Heart right ventricle (tissue), 16 donors: ENCODE data around the gene CUBN. TPM values are rescaled to one million over a fixed set of nuclear protein-coding genes. Genes with fewer than 3 reads are reported as not detected.

Source experiments
- ATAC-seq, 8 donors: fragments of 200-7000 bp; cut with Tn5 transposase; one replicate each; pipeline ENCODE4 v1.9.1; 2020; ENCODE audit warnings: mild to moderate bottlenecking in 8 of 8, moderate library complexity in 8 of 8, moderate number of reproducible peaks in 1 of 8
- DNase-seq, 2 donors: peaks; one replicate each; pipeline ENCODE4 v3.0.0-alpha.2; 2020
- H3K27ac ChIP-seq, 10 donors: fragments of 200-600 bp; sonication (generic) in 2 of 10; one replicate each; pipeline versions ENCODE4 v1.5.0 to v1.8.0; 2020 to 2022; ENCODE audit warnings: mild to moderate bottlenecking in 3 of 10
- H3K27me3 ChIP-seq, 7 donors: fragments of 200-600 bp; one replicate each; pipeline ENCODE4 v1.8.0; 2021 to 2022; ENCODE audit warnings: mild to moderate bottlenecking in 2 of 7
- H3K36me3 ChIP-seq, 9 donors: fragments of 200-600 bp; sonication (generic) in 1 of 9; one replicate each; pipeline versions ENCODE4 v1.5.0 to v1.8.0; 2020 to 2022; ENCODE audit warnings: mild to moderate bottlenecking in 2 of 9
- H3K4me1 ChIP-seq, 9 donors: fragments of 200-600 bp; sonication (generic) in 1 of 9; one replicate each; pipeline versions ENCODE4 v1.5.0 to v1.8.0; 2020 to 2022; ENCODE audit warnings: mild to moderate bottlenecking in 4 of 9
- H3K4me3 ChIP-seq, 10 donors: fragments of 200-600 bp; sonication (generic) in 2 of 10; one replicate each; pipeline versions ENCODE4 v1.5.0 to v1.8.0; 2020 to 2022; ENCODE audit warnings: mild to moderate bottlenecking in 7 of 10, moderate library complexity in 2 of 10
- H3K9me3 ChIP-seq, 11 donors: fragments of 200-600 bp in 10 of 11; sonication (generic) in 2 of 11; one replicate each; pipeline versions ENCODE4 v1.5.0 to v1.8.0; 2013 to 2022; ENCODE audit warnings: mild to moderate bottlenecking in 2 of 11, control low read depth in 1 of 11, moderate library complexity in 1 of 11
- WGBS, 2 donors: extraction: QIAGEN DNeasy Blood & Tissue Kit; methylation state at CpG; one replicate each; pipeline ENCODE4 v1.1.7; 2013; ENCODE audit warnings: inconsistent platforms in 1 of 2; 5-methylcytosine and 5-hydroxymethylcytosine counted together
- intact Hi-C, 10 donors: fragments of 100-400 bp; cut with DNase I; formaldehyde crosslinking; loops; one replicate each; pipeline versions ENCODE4 v1.11.1 to v1.14.2; 2022
- polyA plus RNA-seq, 2 donors: library from polyadenylated mRNA; stranded (reverse); fragments of 200-250 nt; gene quantifications; one replicate each; pipeline ENCODE4 v1.2.3, GENCODE V29; 2013
- total RNA-seq, 10 donors: library from RNA; stranded (reverse); fragmentation: NEBNext Ultra II Directional in 3 of 10; extraction: Animal tissue kit (Norgen Biotek cat#: 25700) in 3 of 10; gene quantifications; one replicate each; pipeline versions ENCODE4 v1.2.1 to v1.2.4, GENCODE V29; 2021 to 2023
- TF ChIP-seq, protein P1 (sequence below), 9 donors: fragments of 200-600 bp; sonication (generic) in 2 of 9; IDR thresholded peaks; one replicate each; pipeline versions ENCODE4 v1.5.0 to v1.8.0; 2021 to 2022; ENCODE audit warnings: antibody characterized with exemption in 9 of 9, mild to moderate bottlenecking in 5 of 9, moderate library complexity in 1 of 9
- donor health status: Arrhythmogenic right ventricular cardiomyopathy.
- donor health status: ischemic (EF 13 %, LVEDD 7.1; RV severe dilation, severe dysfunction).
- donor health status: healthy with polysubstance abuse.
- donor health status: DM: no; HTN: yes; CAD: no.
- donor health status: DM: no; HTN: no; CAD: no.
- donor health status: ischemic (EF 25% LVEDD 6.9; RV normal size, moderate dysfunction).
- donor health status: ischemic (EF 25% LVEDD 5.7; RV mildly dilated, moderate dysfunction).
- donor health status: healthy.
- donor health status: DM: yes; HTN: yes; CAD: no.
- donor health status: Ischemic cardiomyopathy.
- donor health status: ischemic (EF 35%, LVEDD 5.7; RV mildly dilated, moderate dysfunction).
- donor health status: nonischemic (EF 11% LVEDD 7.7; RV severe dilation, severe dysfunction).
- donor health status: DM: yes; HTN: yes; CAD: no.
- donor health status: PGD.
- donor health status: ischemic (EF 29% LVEDD 5.4; RV normal size, mild dysfunction).
- donor health status: nonischemic (EF 23%, LVEDD 6.1; RV moderate dilation, normal function).

Gene CUBN
- total and polyA plus RNA-seq, 12 donors: 0.13 to 1.2 (median 0.42) TPM

GRCh38 chr10:16988900-16989299, 140.7 kb downstream of the CUBN start:
- H3K4me3 ChIP-seq: no peak overlapping the region
- WGBS, 2 donors: 95 to 96% methylated on average over 2 of the region's 2 CpGs
- TF ChIP-seq, protein P1, sequence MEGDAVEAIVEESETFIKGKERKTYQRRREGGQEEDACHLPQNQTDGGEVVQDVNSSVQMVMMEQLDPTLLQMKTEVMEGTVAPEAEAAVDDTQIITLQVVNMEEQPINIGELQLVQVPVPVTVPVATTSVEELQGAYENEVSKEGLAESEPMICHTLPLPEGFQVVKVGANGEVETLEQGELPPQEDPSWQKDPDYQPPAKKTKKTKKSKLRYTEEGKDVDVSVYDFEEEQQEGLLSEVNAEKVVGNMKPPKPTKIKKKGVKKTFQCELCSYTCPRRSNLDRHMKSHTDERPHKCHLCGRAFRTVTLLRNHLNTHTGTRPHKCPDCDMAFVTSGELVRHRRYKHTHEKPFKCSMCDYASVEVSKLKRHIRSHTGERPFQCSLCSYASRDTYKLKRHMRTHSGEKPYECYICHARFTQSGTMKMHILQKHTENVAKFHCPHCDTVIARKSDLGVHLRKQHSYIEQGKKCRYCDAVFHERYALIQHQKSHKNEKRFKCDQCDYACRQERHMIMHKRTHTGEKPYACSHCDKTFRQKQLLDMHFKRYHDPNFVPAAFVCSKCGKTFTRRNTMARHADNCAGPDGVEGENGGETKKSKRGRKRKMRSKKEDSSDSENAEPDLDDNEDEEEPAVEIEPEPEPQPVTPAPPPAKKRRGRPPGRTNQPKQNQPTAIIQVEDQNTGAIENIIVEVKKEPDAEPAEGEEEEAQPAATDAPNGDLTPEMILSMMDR (IDR thresholded peaks at IDR 0.05): no peak
- no peak for ATAC-seq
- H3K27me3 ChIP-seq: no peaks in the 10 kb centered on the region
- no peak for DNase-seq
- intact Hi-C loops: loop anchor here in 2 of 10 donors (5.0 kb wide), 2 partner anchors 37 to 42 kb away; no protein-coding TSS in a partner anchor
- no peaks in the 10 kb centered on the region for H3K9me3 ChIP-seq
- H3K27ac ChIP-seq: peak overlapping the region in 1 of 10 donors; percentile 76
- no peaks in the 10 kb centered on the region for H3K36me3 ChIP-seq
- H3K4me1 ChIP-seq: peaks cover 0 to 42% (median 19%) of the 10 kb centered on the region in 9 donors

- peak in 1 of 8 donors; percentile 7 for ATAC-seq
- intact Hi-C loops: loop anchor here in 2 of 10 donors (5.0 kb wide), 2 partner anchors 36 to 41 kb away; no protein-coding TSS in a partner anchor
- TF ChIP-seq, protein P1 (IDR thresholded peaks at IDR 0.05): no peak
- H3K36me3 ChIP-seq: no peaks in the 10 kb centered on the region
- H3K4me3 ChIP-seq: no peak overlapping the region
- H3K9me3 ChIP-seq: no peaks in the 10 kb centered on the region
- no peak for DNase-seq
- H3K27ac ChIP-seq: peak overlapping the region; percentile 37 to 81 (median 72)
- WGBS, 2 donors: 90 to 91% methylated on average over 8 of the region's 8 CpGs
- peaks cover 0 to 34% (median 18%) of the 10 kb centered on the region in 9 donors for H3K4me1 ChIP-seq
- H3K27me3 ChIP-seq: no peaks in the 10 kb centered on the region
Observed at GRCh38 chr10:16987976-16988610, 141.5 kb downstream of the CUBN start.

DNA sequence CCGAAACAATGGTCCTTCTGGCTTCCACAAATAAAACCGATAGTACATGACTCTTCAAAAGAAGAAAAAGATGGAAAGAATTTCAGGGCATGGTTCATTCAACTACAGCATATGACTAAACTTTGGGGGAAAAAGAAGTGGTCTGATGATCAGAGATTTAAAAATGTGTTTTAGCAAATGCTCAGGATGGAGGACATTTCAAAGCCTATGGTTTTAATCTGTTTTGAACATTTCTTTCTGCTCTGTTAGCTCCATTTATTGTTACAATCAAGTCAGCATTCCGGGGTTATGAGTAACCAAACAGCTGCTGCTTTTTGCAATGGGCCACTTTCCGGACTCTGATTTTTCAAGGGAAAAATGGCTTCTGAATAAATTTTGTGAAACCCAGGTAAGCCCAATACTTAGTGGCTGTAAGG, 142.4 kb downstream of the CUBN start:
- H3K27me3 ChIP-seq: no peaks in the 10 kb centered on the region
- H3K9me3 ChIP-seq: no peaks in the 10 kb centered on the region
- H3K4me1 ChIP-seq: peaks cover 0 to 25% (median 16%) of the 10 kb centered on the region in 9 donors
- no peak overlapping the region for H3K4me3 ChIP-seq
- TF ChIP-seq, protein P1 (IDR thresholded peaks at IDR 0.05): no peak
- intact Hi-C loops: loop anchor here in 2 of 10 donors (5.0 kb wide), 2 partner anchors 35 to 40 kb away; no protein-coding TSS in a partner anchor
- 52 to 56% methylated on average over 4 of the region's 4 CpGs for WGBS, 2 donors
- H3K27ac ChIP-seq: peak overlapping the region; percentile 37 to 81 (median 72)
- no peaks in the 10 kb centered on the region for H3K36me3 ChIP-seq
- ATAC-seq (peak in 6 of 8 donors; percentile 34 to 57 (median 48)), DNase-seq (no peak)

DNA sequence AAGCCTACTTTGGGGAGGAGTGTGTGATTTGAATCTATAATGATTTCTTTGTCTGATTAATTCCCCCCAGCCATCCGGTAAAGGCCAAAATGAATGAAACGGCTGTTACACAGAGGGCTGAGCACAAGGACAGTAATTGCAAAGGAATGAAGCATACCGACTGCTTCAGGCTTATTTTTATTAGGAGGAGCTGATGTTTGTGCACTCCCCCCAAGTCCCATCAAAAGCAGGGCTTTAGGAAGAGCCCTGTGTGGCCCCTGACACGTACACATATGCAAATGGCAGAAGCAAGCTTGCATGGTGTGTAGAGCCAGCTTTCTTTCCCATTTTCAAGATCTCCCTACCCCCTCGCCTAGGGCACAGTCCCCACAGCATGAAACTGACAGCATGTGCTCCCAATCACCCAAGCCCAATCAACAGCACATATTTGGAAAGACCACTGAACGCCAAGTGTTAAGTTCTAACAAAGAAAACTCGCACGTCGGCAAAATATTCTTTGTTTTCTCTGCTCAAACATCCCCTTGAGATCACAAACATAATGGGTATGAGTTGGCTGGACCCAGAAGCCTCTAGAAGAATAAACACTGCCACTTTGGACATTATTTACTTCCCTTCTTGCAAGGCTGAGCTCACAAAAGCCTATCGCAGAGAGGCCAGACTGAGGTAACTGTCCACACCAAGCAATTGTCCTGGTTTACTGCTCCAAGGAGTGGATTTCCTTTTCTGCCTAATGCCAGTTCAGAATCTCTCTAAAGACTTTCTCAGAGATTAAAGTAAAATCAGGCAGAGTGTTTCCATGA, 143.0 kb downstream of the CUBN start:
- TF ChIP-seq, protein P1 (IDR thresholded peaks at IDR 0.05): no peak
- Histone ChIP-seq H3K36me3 (no peaks in the 10 kb centered on the region), H3K9me3 (no peaks in the 10 kb centered on the region), H3K27me3 (no peaks in the 10 kb centered on the region), H3K4me3 (no peak overlapping the region), H3K27ac (peak overlapping the region; percentile 37 to 81 (median 72)), H3K4me1 (peaks cover 0 to 25% (median 16%) of the 10 kb centered on the region in 9 donors)
- DNase-seq (no peak), ATAC-seq (peak in 7 of 8 donors; percentile 47 to 71 (median 61))
- 71% methylated on average over 10 of the region's 10 CpGs for WGBS, 2 donors
- intact Hi-C loops: loop anchor here in 2 of 10 donors (5.0 kb wide), 2 partner anchors 34 to 39 kb away; no protein-coding TSS in a partner anchor
